ENCODE data around the gene DSN1.
A peak's percentile ranks its signal among the peaks of the same experiment; 100 is the strongest.

Gene DSN1

GRCh38 chr20:36737183-36737499, 36.4 kb downstream of the DSN1 start:
- no peak overlapping the region for H2AFZ ChIP-seq (ENCODE audit: low read length)
- H3K9me2 ChIP-seq (replicated peaks; ENCODE audit: low read depth, low read length) = no peaks in the 10 kb centered on the region
- H3K79me2 ChIP-seq (ENCODE audit: insufficient read depth, low read length) = peaks cover 4% of the 10 kb centered on the region
- peak overlapping the region; percentile 9 for H3K9ac ChIP-seq (ENCODE audit: low read depth, low read length, poor library complexity, severe bottlenecking)
- H4K20me1 ChIP-seq (ENCODE audit: insufficient read depth, low read length, poor library complexity, severe bottlenecking) = no peaks in the 10 kb centered on the region
- peaks cover 3% of the 10 kb centered on the region; the same call in 1 of the 2 replicates for H3F3A ChIP-seq (ENCODE audit: low read depth)
- H3K27me3 ChIP-seq (ENCODE audit: insufficient read depth, low read length, poor library complexity, severe bottlenecking) = no peaks in the 10 kb centered on the region
- H3K4me2 ChIP-seq (ENCODE audit: low read depth, low read length, poor library complexity, severe bottlenecking) = peak overlapping the region; percentile 26
- no peaks in the 10 kb centered on the region for H3K36me3 ChIP-seq (ENCODE audit: insufficient read depth, low read length)
- peaks cover 49% of the 10 kb centered on the region for H3K4me1 ChIP-seq (ENCODE audit: insufficient read depth, low read length, poor library complexity, severe bottlenecking)
- no peak overlapping the region for H3K4me3 ChIP-seq (ENCODE audit: low read length, poor library complexity, severe bottlenecking)
- TF ChIP-seq CTCF (conservative IDR thresholded peaks at IDR 0.05; ENCODE audit: low read length) = no peak
- TF ChIP-seq EZH2phosphoT487 (IDR thresholded peaks at IDR 0.05; ENCODE audit: borderline replicate concordance) = no peak
- H3K9me3 ChIP-seq (ENCODE audit: insufficient read depth, low read depth, low read length) = no peaks in the 10 kb centered on the region

GRCh38 chr20:36736451-36737182, 36.9 kb downstream of the DSN1 start:
- no peak for TF ChIP-seq CTCF (conservative IDR thresholded peaks at IDR 0.05; ENCODE audit: low read length)
- no peak for TF ChIP-seq EZH2phosphoT487 (IDR thresholded peaks at IDR 0.05; ENCODE audit: borderline replicate concordance)
- no peaks in the 10 kb centered on the region for H3K27me3 ChIP-seq (ENCODE audit: insufficient read depth, low read length, poor library complexity, severe bottlenecking)
- H3K4me2 ChIP-seq (ENCODE audit: low read depth, low read length, poor library complexity, severe bottlenecking) = peak overlapping the region; percentile 26
- no peak overlapping the region for H2AFZ ChIP-seq (ENCODE audit: low read length)
- H3F3A ChIP-seq (ENCODE audit: low read depth) = peaks cover 2% of the 10 kb centered on the region; the same call in 1 of the 2 replicates
- H3K79me2 ChIP-seq (ENCODE audit: insufficient read depth, low read length) = peaks cover 5% of the 10 kb centered on the region
- no peaks in the 10 kb centered on the region for H3K36me3 ChIP-seq (ENCODE audit: insufficient read depth, low read length)
- H3K4me1 ChIP-seq (ENCODE audit: insufficient read depth, low read length, poor library complexity, severe bottlenecking) = peaks cover 45% of the 10 kb centered on the region
- H3K9me2 ChIP-seq (replicated peaks; ENCODE audit: low read depth, low read length) = no peaks in the 10 kb centered on the region
- no peak overlapping the region for H3K4me3 ChIP-seq (ENCODE audit: low read length, poor library complexity, severe bottlenecking)
- no peaks in the 10 kb centered on the region for H3K9me3 ChIP-seq (ENCODE audit: insufficient read depth, low read depth, low read length)
- peak overlapping the region; percentile 9 for H3K9ac ChIP-seq (ENCODE audit: low read depth, low read length, poor library complexity, severe bottlenecking)
- no peaks in the 10 kb centered on the region for H4K20me1 ChIP-seq (ENCODE audit: insufficient read depth, low read length, poor library complexity, severe bottlenecking)

GRCh38 chr20:36732456-36732855, 41.1 kb downstream of the DSN1 start:
- H3K9ac ChIP-seq (ENCODE audit: low read depth, low read length, poor library complexity, severe bottlenecking) = peak overlapping the region; percentile 70
- TF ChIP-seq EZH2phosphoT487 (IDR thresholded peaks at IDR 0.05; ENCODE audit: borderline replicate concordance) (no peak), CTCF (conservative IDR thresholded peaks at IDR 0.05; ENCODE audit: low read length) (no peak)

More at GRCh38 chr20:36732456-36732855, 41.1 kb downstream of the DSN1 start:
- Histone ChIP-seq H4K20me1 (ENCODE audit: insufficient read depth, low read length, poor library complexity, severe bottlenecking) (no peaks in the 10 kb centered on the region), H3K36me3 (ENCODE audit: insufficient read depth, low read length) (no peaks in the 10 kb centered on the region), H3K9me2 (replicated peaks; ENCODE audit: low read depth, low read length) (no peaks in the 10 kb centered on the region), H3F3A (ENCODE audit: low read depth) (no peaks in the 10 kb centered on the region; the same call in 1 of the 2 replicates), H2AFZ (ENCODE audit: low read length) (no peak overlapping the region), H3K27me3 (ENCODE audit: insufficient read depth, low read length, poor library complexity, severe bottlenecking) (no peaks in the 10 kb centered on the region), H3K79me2 (ENCODE audit: insufficient read depth, low read length) (peaks cover 9% of the 10 kb centered on the region), H3K4me1 (ENCODE audit: insufficient read depth, low read length, poor library complexity, severe bottlenecking) (peaks cover 42% of the 10 kb centered on the region), H3K9me3 (ENCODE audit: insufficient read depth, low read depth, low read length) (no peaks in the 10 kb centered on the region), H3K4me3 (ENCODE audit: low read length, poor library complexity, severe bottlenecking) (no peak overlapping the region), H3K4me2 (ENCODE audit: low read depth, low read length, poor library complexity, severe bottlenecking) (peak overlapping the region; percentile 72)

All from Loucy (cell line).